Ishikawa (cell line): ENCODE measurements around the gene GRIK4.

Experiments
- EP300 ChIP-seq: IDR thresholded peaks from 2 replicates; pipeline ENCODE4 v1.6.1; 2012; ENCODE audit warnings: borderline replicate concordance
- MAX ChIP-seq: IDR thresholded peaks from 2 replicates; pipeline ENCODE4 v1.6.1; 2012
- USF1 ChIP-seq: IDR thresholded peaks from 2 replicates; pipeline ENCODE4 v1.6.1; 2012
- ZBTB7A ChIP-seq: IDR thresholded peaks from 2 replicates; pipeline ENCODE4 v1.6.1; 2012; ENCODE audit warnings: low read depth

GRCh38 chr11:120682332-120682649, 170.7 kb downstream of the GRIK4 start:
- TF ChIP-seq USF1 (no peak), EP300 (no peak), ZBTB7A (no peak), MAX (no peak)
